Activated CD8-positive, alpha-beta memory T cell treated with anti-CD3 and anti-CD28 coated beads, Interleukin-2, amount 10 ng/mL, durations not matched to agents 7 days and 5 days (primary cell): ENCODE measurements around the gene SPRED1. TPM values are rescaled to one million over a fixed set of nuclear protein-coding genes. Genes with fewer than 3 reads are reported as not detected.

Experiments used
- total RNA-seq, 2 experiments: library from RNA; stranded (reverse); gene quantifications; one replicate each; pipeline ENCODE4 v1.2.3, GENCODE V29; 2021

Gene SPRED1
- total RNA-seq, 2 experiments from 2014 or later, result 0.06 to 0.07 TPM

Other genes starting within 250 kb of the SPRED1 start
- 10 to 100 TPM; 34.8 to 41.4 TPM for gene FAM98B, start 201.3 kb downstream of the SPRED1 start, total RNA-seq